Spleen (tissue), 11 donors: ENCODE measurements around the gene ANAPC5. TPM values are rescaled to one million over a fixed set of nuclear protein-coding genes. Genes with fewer than 3 reads are reported as not detected.

Experiments used
- DNase-seq: peaks from one replicate; pipeline ENCODE4 v3.0.0-alpha.2; 2020
- H3K27ac ChIP-seq, 8 donors: fragments of 200-600 bp; sonication (generic) in 7 of 8; 1 replicate in 4 of 8; 2 replicates in 4 of 8; pipeline versions ENCODE4 v1.5.0 to v1.8.0; 2016 to 2021; ENCODE audit warnings: inconsistent platforms in 4 of 8, mild to moderate bottlenecking in 4 of 8, moderate library complexity in 1 of 8
- H3K27me3 ChIP-seq, 7 donors: fragments of 200-600 bp; sonication (generic) in 6 of 7; replicated peaks in 1 of 7; 1 replicate in 4 of 7; 2 replicates in 3 of 7; pipeline versions ENCODE4 v1.5.0 to v1.8.0; 2016 to 2021; ENCODE audit warnings: inconsistent platforms in 3 of 7, mild to moderate bottlenecking in 1 of 7
- H3K36me3 ChIP-seq, 6 donors: fragments of 200-600 bp; sonication (generic) in 5 of 6; 1 replicate in 4 of 6; 2 replicates in 2 of 6; pipeline versions ENCODE4 v1.5.0 to v1.8.0; 2016 to 2021; ENCODE audit warnings: inconsistent platforms in 2 of 6
- H3K4me1 ChIP-seq, 6 donors: fragments of 200-600 bp; sonication (generic) in 5 of 6; 1 replicate in 3 of 6; 2 replicates in 3 of 6; pipeline versions ENCODE4 v1.5.0 to v1.8.0; 2016 to 2021; ENCODE audit warnings: inconsistent platforms in 3 of 6
- H3K4me3 ChIP-seq, 8 donors: fragments of 200-600 bp; sonication (generic) in 7 of 8; 1 replicate in 4 of 8; 2 replicates in 4 of 8; pipeline versions ENCODE4 v1.5.0 to v1.8.0; 2016 to 2021; ENCODE audit warnings: inconsistent platforms in 4 of 8, mild to moderate bottlenecking in 4 of 8, moderate library complexity in 2 of 8
- H3K9me3 ChIP-seq, 8 donors: fragments of 200-600 bp; sonication (generic) in 7 of 8; 1 replicate in 4 of 8; 2 replicates in 4 of 8; pipeline versions ENCODE4 v1.5.0 to v1.8.0; 2016 to 2021; ENCODE audit warnings: inconsistent platforms in 4 of 8
- CTCF ChIP-seq, 11 experiments: fragments of 200-600 bp in 7 of 11; fragments of 450-650 bp in 4 of 11; sonication (generic) in 4 of 11; IDR thresholded peaks in 8 of 11; conservative IDR thresholded peaks in 3 of 11; 1 replicate in 7 of 11; 2 replicates in 4 of 11; pipeline versions ENCODE4 v1.4.0 to v1.8.0; 2016 to 2021; ENCODE audit warnings: antibody characterized with exemption in 11 of 11, inconsistent platforms in 4 of 11, mild to moderate bottlenecking in 1 of 11
- POLR2A ChIP-seq, 3 donors: fragments of 450-650 bp; IDR thresholded peaks; one replicate each; pipeline ENCODE4 v1.5.1; 2017; ENCODE audit warnings: antibody characterized with exemption in 3 of 3, mild to moderate bottlenecking in 1 of 3
- POLR2AphosphoS5 ChIP-seq, 3 donors: sonication (generic); formaldehyde crosslinking; IDR thresholded peaks; one replicate each; pipeline ENCODE4 v1.5.1; 2017; ENCODE audit warnings: antibody characterized with exemption in 3 of 3
- WGBS, 5 donors: extraction: QIAGEN DNeasy Blood & Tissue Kit in 3 of 5; methylation state at CpG; one replicate each; pipeline versions ENCODE4 v1.1.5 to v1.1.7; 2013 to 2018; 5-methylcytosine and 5-hydroxymethylcytosine counted together
- intact Hi-C: fragments of 100-400 bp; cut with DNase I; formaldehyde crosslinking; loops from one replicate; pipeline ENCODE4 v1.15.0; 2023; ENCODE audit warnings: low total_unique reads
- polyA plus RNA-seq, 3 donors: library from polyadenylated mRNA; stranded (reverse); fragments of 200-250 nt; gene quantifications; one replicate each; pipeline ENCODE4 v1.2.1, GENCODE V29; 2013
- total RNA-seq, 7 donors: library from RNA; depleted of rRNA in 3 of 7; stranded (reverse); fragments of >200 nt in 3 of 7; fragmentation: NEBNext Ultra II Directional in 4 of 7; extraction: Animal tissue kit (Norgen Biotek cat#: 25700) in 4 of 7; gene quantifications; one replicate each; pipeline versions ENCODE4 v1.1.0 to v1.2.1, GENCODE V29; 2016 to 2021
- donor health status: healthy with polysubstance abuse.
- donor health status: DM: no; HTN: no; CAD: no; lungs with moderate emphysema.
- donor health status: DM: no; HTN: no; CAD: no.
- donor health status: Bipolar disorder and iron deficiency.
- donor health status: healthy.
- donor health status: DM: no; HTN: no; CAD: no.
- donor health status: DM: yes; HTN: yes; CAD: no.

The ANAPC5 gene
- total and polyA plus RNA-seq, 10 donors = 97.5 to 185 (median 141) TPM

GRCh38 chr12:121373755-121374154 lies 21.5 kb upstream of the ANAPC5 start:
- Histone ChIP-seq H3K27me3 (no peaks in the 10 kb centered on the region), H3K4me1 (no peaks in the 10 kb centered on the region), H3K9me3 (no peaks in the 10 kb centered on the region), H3K27ac (no peak overlapping the region), H3K4me3 (no peak overlapping the region), H3K36me3 (no peaks in the 10 kb centered on the region)
- intact Hi-C loops = no loop called here
- no peak for TF ChIP-seq POLR2A (IDR thresholded peaks at IDR 0.05)
- no peak for TF ChIP-seq POLR2AphosphoS5 (IDR thresholded peaks at IDR 0.05)
- no peak for TF ChIP-seq CTCF (IDR thresholded peaks at IDR 0.05 in 8 of 11, conservative IDR thresholded peaks at IDR 0.05 in 3 of 11)
- no peak for DNase-seq
- WGBS, 5 donors = 65 to 80% (median 76%) methylated on average over 6 of the region's 6 CpGs

- no peaks in the 10 kb centered on the region for H3K4me1 ChIP-seq
- intact Hi-C loops = no loop called here
- TF ChIP-seq POLR2AphosphoS5 (IDR thresholded peaks at IDR 0.05) = no peak
- TF ChIP-seq CTCF (IDR thresholded peaks at IDR 0.05 in 8 of 11, conservative IDR thresholded peaks at IDR 0.05 in 3 of 11) = no peak
- no peak for TF ChIP-seq POLR2A (IDR thresholded peaks at IDR 0.05)
- WGBS, 5 donors = 63 to 80% (median 73%) methylated on average over 6 of the region's 6 CpGs
- no peak for DNase-seq
- H3K4me3 ChIP-seq = no peak overlapping the region
- no peaks in the 10 kb centered on the region for H3K9me3 ChIP-seq
- H3K36me3 ChIP-seq = no peaks in the 10 kb centered on the region
- peaks cover 0 to 7% (median 0%) of the 10 kb centered on the region in 7 donors for H3K27me3 ChIP-seq
- no peak overlapping the region for H3K27ac ChIP-seq
These were observed 19.2 kb upstream of the ANAPC5 start for GRCh38 chr12:121371404-121371803.

GRCh38 chr12:121366063-121366459 lies 13.8 kb upstream of the ANAPC5 start:
- TF ChIP-seq CTCF (IDR thresholded peaks at IDR 0.05 in 8 of 11, conservative IDR thresholded peaks at IDR 0.05 in 3 of 11) = no peak
- no peak for TF ChIP-seq POLR2AphosphoS5 (IDR thresholded peaks at IDR 0.05)
- no peak for TF ChIP-seq POLR2A (IDR thresholded peaks at IDR 0.05)
- no peak overlapping the region for H3K4me3 ChIP-seq
- H3K36me3 ChIP-seq = no peaks in the 10 kb centered on the region
- H3K27me3 ChIP-seq = peaks cover 0 to 7% (median 0%) of the 10 kb centered on the region in 7 donors
- no peaks in the 10 kb centered on the region for H3K4me1 ChIP-seq
- DNase-seq = no peak
- no peaks in the 10 kb centered on the region for H3K9me3 ChIP-seq
- no peak overlapping the region for H3K27ac ChIP-seq
- intact Hi-C loops = no loop called here
- 64 to 82% (median 82%) methylated on average over 4 of the region's 4 CpGs for WGBS, 5 donors

GRCh38 chr12:121365416-121366062 lies 13.3 kb upstream of the ANAPC5 start:
- TF ChIP-seq CTCF (IDR thresholded peaks at IDR 0.05 in 8 of 11, conservative IDR thresholded peaks at IDR 0.05 in 3 of 11) = no peak
- no peak for TF ChIP-seq POLR2AphosphoS5 (IDR thresholded peaks at IDR 0.05)
- no peak for TF ChIP-seq POLR2A (IDR thresholded peaks at IDR 0.05)
- no peak for DNase-seq
- WGBS, 5 donors = 66 to 83% (median 79%) methylated on average over 5 of the region's 5 CpGs

More at GRCh38 chr12:121365416-121366062, 13.3 kb upstream of the ANAPC5 start:
- Histone ChIP-seq H3K4me3 (no peak overlapping the region), H3K27ac (no peak overlapping the region), H3K27me3 (peaks cover 0 to 7% (median 0%) of the 10 kb centered on the region in 7 donors), H3K9me3 (no peaks in the 10 kb centered on the region), H3K4me1 (no peaks in the 10 kb centered on the region), H3K36me3 (no peaks in the 10 kb centered on the region)
- intact Hi-C loops = no loop called here
